Right lobe of liver (tissue), 6 donors: ENCODE data around the gene PPM1N. TPM values are rescaled to one million over a fixed set of nuclear protein-coding genes. Genes with fewer than 3 reads are reported as not detected.

Source experiments
- ATAC-seq, 4 donors: fragments of 200-7000 bp; cut with Tn5 transposase; one replicate each; pipeline ENCODE4 v1.9.1; 2020; ENCODE audit warnings: mild to moderate bottlenecking in 4 of 4, moderate library complexity in 4 of 4
- DNase-seq, 3 donors: peaks; one replicate each; pipeline ENCODE4 v3.0.0-alpha.2; 2020
- H3K27ac ChIP-seq, 3 donors: fragments of 200-600 bp; one replicate each; pipeline ENCODE4 v1.8.0; 2022
- H3K27me3 ChIP-seq, 2 donors: fragments of 200-600 bp; one replicate each; pipeline ENCODE4 v1.8.0; 2022
- H3K36me3 ChIP-seq, 4 donors: fragments of 200-600 bp; sonication (generic) in 1 of 4; one replicate each; pipeline versions ENCODE4 v1.5.1 to v1.8.0; 2017 to 2022; ENCODE audit warnings: control low read depth in 1 of 4
- H3K4me1 ChIP-seq, 4 donors: fragments of 200-600 bp; sonication (generic) in 1 of 4; one replicate each; pipeline versions ENCODE4 v1.5.1 to v1.8.0; 2017 to 2022; ENCODE audit warnings: control low read depth in 1 of 4
- H3K4me3 ChIP-seq, 3 donors: fragments of 200-600 bp; one replicate each; pipeline ENCODE4 v1.8.0; 2022
- H3K9me3 ChIP-seq, 4 donors: fragments of 200-600 bp; sonication (generic) in 1 of 4; one replicate each; pipeline versions ENCODE4 v1.5.1 to v1.8.0; 2017 to 2022; ENCODE audit warnings: control low read depth in 1 of 4
- CTCF ChIP-seq, 4 donors: fragments of 200-600 bp in 3 of 4; fragments of 450-650 bp in 1 of 4; IDR thresholded peaks; one replicate each; pipeline versions ENCODE4 v1.5.1 to v1.8.0; 2016 to 2022; ENCODE audit warnings: antibody characterized with exemption in 4 of 4, mild to moderate bottlenecking in 2 of 4
- POLR2A ChIP-seq: fragments of 450-650 bp; IDR thresholded peaks from one replicate; pipeline ENCODE4 v1.6.1; 2017; ENCODE audit warnings: antibody characterized with exemption, mild to moderate bottlenecking
- WGBS: methylation state at CpG from one replicate; pipeline ENCODE4 v1.1.6; 2018; ENCODE audit warnings: low coverage, low lambda C conversion rate; ENCODE audit not compliant: insufficient coverage; ENCODE audit errors: missing lambda C conversion rate; 5-methylcytosine and 5-hydroxymethylcytosine counted together
- intact Hi-C, 2 donors: fragments of 100-400 bp; cut with DNase I; formaldehyde crosslinking; loops; one replicate each; pipeline versions ENCODE4 v1.11.2 to v1.14.1; 2022
- total RNA-seq, 6 experiments: library from RNA; depleted of rRNA in 2 of 6; stranded (reverse); fragments of >200 nt in 2 of 6; fragmentation: NEBNext Ultra II Directional in 3 of 6; extraction: Animal tissue kit (Norgen Biotek cat#: 25700) in 3 of 6; gene quantifications; one replicate each; pipeline versions ENCODE4 v1.1.0 to v1.2.4, GENCODE V29; 2016 to 2023
- donor health status: DM: no; HTN: yes; CAD: no.
- donor health status: DM: no; HTN: no; CAD: no.
- donor health status: DM: no; HTN: no; CAD: no.
- donor health status: DM: no; HTN: yes; CAD: no.
- donor health status: DM: no; HTN: yes; CAD: no.

Gene PPM1N
- total RNA-seq, 6 experiments from 2014 or later: 0.32 to 2.0 (median 0.51) TPM; not detected in 1

GRCh38 chr19:45524575-45525129, 26.4 kb downstream of the PPM1N start:
- ATAC-seq (peak; percentile 21 to 65 (median 31)), DNase-seq (peak in 2 of 3 donors; percentile 69 to 78)
- TF ChIP-seq POLR2A (no peak), CTCF (IDR thresholded peaks at IDR 0.05) (no peak)
- peaks cover 0 to 34% (median 20%) of the 10 kb centered on the region in 4 donors for H3K36me3 ChIP-seq
- intact Hi-C loops: loop anchor here (5.0 to 10.0 kb wide), 4 partner anchors 43 to 120 kb away; partner anchors contain the start of gene EML2 (in 1 of the 2)
- H3K4me3 ChIP-seq: no peak overlapping the region
- H3K27ac ChIP-seq: peak overlapping the region in 1 of 3 donors; percentile 46
- peaks cover 0 to 34% (median 0%) of the 10 kb centered on the region in 4 donors for H3K4me1 ChIP-seq
- WGBS: 33% methylated on average over 8 of the region's 15 CpGs
- no peaks in the 10 kb centered on the region for H3K9me3 ChIP-seq
- no peaks in the 10 kb centered on the region for H3K27me3 ChIP-seq

GRCh38 chr19:45526143-45526542, 27.9 kb downstream of the PPM1N start:
- WGBS: 62% methylated on average over 9 of the region's 9 CpGs
- TF ChIP-seq POLR2A (no peak), CTCF (IDR thresholded peaks at IDR 0.05) (no peak)
- intact Hi-C loops: loop anchor here (10.0 kb wide), 3 partner anchors 49 to 119 kb away; partner anchors contain the start of gene EML2 (in 1 of the 2)
- Histone ChIP-seq H3K4me3 (no peak overlapping the region), H3K9me3 (no peaks in the 10 kb centered on the region), H3K36me3 (peaks cover 0 to 21% (median 12%) of the 10 kb centered on the region in 4 donors), H3K27me3 (no peaks in the 10 kb centered on the region), H3K27ac (no peak overlapping the region), H3K4me1 (peaks cover 0 to 34% (median 0%) of the 10 kb centered on the region in 4 donors)
- peak; percentile 47 to 67 (median 59) for ATAC-seq
- peak in 2 of 3 donors; percentile 55 to 70 for DNase-seq

- Histone ChIP-seq H3K27me3 (no peaks in the 10 kb centered on the region), H3K4me3 (no peak overlapping the region), H3K9me3 (no peaks in the 10 kb centered on the region), H3K27ac (no peak overlapping the region), H3K4me1 (peaks cover 0 to 34% (median 0%) of the 10 kb centered on the region in 4 donors), H3K36me3 (peaks cover 0 to 17% (median 10%) of the 10 kb centered on the region in 4 donors)
- WGBS: 93% methylated on average over 4 of the region's 4 CpGs
- intact Hi-C loops: loop anchor here (10.0 kb wide), 3 partner anchors 48 to 118 kb away; partner anchors contain the start of gene EML2 (in 1 of the 2)
- ATAC-seq: no peak
- TF ChIP-seq CTCF (IDR thresholded peaks at IDR 0.05): no peak
- DNase-seq: no peak
Measured at GRCh38 chr19:45526971-45527370, 28.7 kb downstream of the PPM1N start.

GRCh38 chr19:45527731-45528130, 29.5 kb downstream of the PPM1N start:
- intact Hi-C loops: loop anchor here (10.0 kb wide), 3 partner anchors 47 to 117 kb away; partner anchors contain the start of gene EML2 (in 1 of the 2)

More at GRCh38 chr19:45527731-45528130, 29.5 kb downstream of the PPM1N start:
- TF ChIP-seq POLR2A (no peak), CTCF (IDR thresholded peaks at IDR 0.05) (no peak)
- H3K4me1 ChIP-seq: peaks cover 0 to 34% (median 0%) of the 10 kb centered on the region in 4 donors
- no peak overlapping the region for H3K27ac ChIP-seq
- no peak overlapping the region for H3K4me3 ChIP-seq
- 82% methylated on average over 15 of the region's 15 CpGs for WGBS
- DNase-seq (peak in 1 of 3 donors; percentile 40), ATAC-seq (no peak)
- no peaks in the 10 kb centered on the region for H3K9me3 ChIP-seq
- peaks cover 0 to 14% (median 9%) of the 10 kb centered on the region in 4 donors for H3K36me3 ChIP-seq
- H3K27me3 ChIP-seq: no peaks in the 10 kb centered on the region
